Measurements from ENCODE around the gene SGCG. TPM values are rescaled to one million over a fixed set of nuclear protein-coding genes. Genes with fewer than 3 reads are reported as not detected.

Gene SGCG
- total RNA-seq, 1 experiment from 2014 or later: not detected

GRCh38 chr13:23161481-23161825 lies 19.3 kb upstream of the SGCG start:
- intact Hi-C loops (cut with micrococcal nuclease; ENCODE audit: unreplicated experiment): no loop called here
- H3K36me3 Mint-ChIP-seq (ENCODE audit: insufficient read depth, unreplicated experiment): no peaks in the 10 kb centered on the region
- no peak overlapping the region for H3K27ac Mint-ChIP-seq (ENCODE audit: unreplicated experiment)
- H3K4me3 Mint-ChIP-seq (ENCODE audit: low read depth, unreplicated experiment): no peak overlapping the region
- no peaks in the 10 kb centered on the region for H3K9me3 Mint-ChIP-seq (ENCODE audit: low read depth, unreplicated experiment)
- CTCF ChIA-PET: no interaction called here
- H3K27me3 Mint-ChIP-seq (ENCODE audit: unreplicated experiment): peaks cover 13% of the 10 kb centered on the region
- no TSS peak for BruUV-seq (replicated peaks)
- H3K4me1 Mint-ChIP-seq (ENCODE audit: low read depth, unreplicated experiment): no peaks in the 10 kb centered on the region
- no peak for TF ChIP-seq CTCF (IDR thresholded peaks at IDR 0.05; ENCODE audit: unreplicated experiment)
- no peak for DNase-seq

- Mint-ChIP-seq H3K4me3 (ENCODE audit: low read depth, unreplicated experiment) (no peak overlapping the region), H3K27ac (ENCODE audit: unreplicated experiment) (no peak overlapping the region), H3K9me3 (ENCODE audit: low read depth, unreplicated experiment) (no peaks in the 10 kb centered on the region), H3K4me1 (ENCODE audit: low read depth, unreplicated experiment) (no peaks in the 10 kb centered on the region), H3K36me3 (ENCODE audit: insufficient read depth, unreplicated experiment) (no peaks in the 10 kb centered on the region), H3K27me3 (ENCODE audit: unreplicated experiment) (peaks cover 12% of the 10 kb centered on the region)
- no peak for TF ChIP-seq CTCF (IDR thresholded peaks at IDR 0.05; ENCODE audit: unreplicated experiment)
- CTCF ChIA-PET: no interaction called here
- intact Hi-C loops (cut with micrococcal nuclease; ENCODE audit: unreplicated experiment): loop anchor here (5.0 kb wide), 2 partner anchors 141 to 374 kb away; no protein-coding TSS in a partner anchor
- BruUV-seq (replicated peaks): no TSS peak
- DNase-seq: no peak
Observed at GRCh38 chr13:23175920-23176319, 4.9 kb upstream of the SGCG start.

GRCh38 chr13:23182142-23182541 lies 1.4 kb downstream of the SGCG start:
- Mint-ChIP-seq H3K27ac (ENCODE audit: unreplicated experiment) (no peak overlapping the region), H3K4me1 (ENCODE audit: low read depth, unreplicated experiment) (no peaks in the 10 kb centered on the region), H3K4me3 (ENCODE audit: low read depth, unreplicated experiment) (no peak overlapping the region), H3K9me3 (ENCODE audit: low read depth, unreplicated experiment) (no peaks in the 10 kb centered on the region), H3K36me3 (ENCODE audit: insufficient read depth, unreplicated experiment) (no peaks in the 10 kb centered on the region), H3K27me3 (ENCODE audit: unreplicated experiment) (no peaks in the 10 kb centered on the region)
- BruUV-seq (replicated peaks): no TSS peak
- no peak for DNase-seq
- CTCF ChIA-PET: no interaction called here
- no peak for TF ChIP-seq CTCF (IDR thresholded peaks at IDR 0.05; ENCODE audit: unreplicated experiment)
- intact Hi-C loops (cut with micrococcal nuclease; ENCODE audit: unreplicated experiment): no loop called here

GRCh38 chr13:23183292-23183691 lies 2.5 kb downstream of the SGCG start:
- CTCF ChIA-PET: no interaction called here
- BruUV-seq (replicated peaks): no TSS peak
- H3K27me3 Mint-ChIP-seq (ENCODE audit: unreplicated experiment): no peaks in the 10 kb centered on the region
- no peak for DNase-seq
- intact Hi-C loops (cut with micrococcal nuclease; ENCODE audit: unreplicated experiment): no loop called here
- no peaks in the 10 kb centered on the region for H3K4me1 Mint-ChIP-seq (ENCODE audit: low read depth, unreplicated experiment)
- no peaks in the 10 kb centered on the region for H3K9me3 Mint-ChIP-seq (ENCODE audit: low read depth, unreplicated experiment)
- no peak for TF ChIP-seq CTCF (IDR thresholded peaks at IDR 0.05; ENCODE audit: unreplicated experiment)
- H3K27ac Mint-ChIP-seq (ENCODE audit: unreplicated experiment): no peak overlapping the region
- no peak overlapping the region for H3K4me3 Mint-ChIP-seq (ENCODE audit: low read depth, unreplicated experiment)
- H3K36me3 Mint-ChIP-seq (ENCODE audit: insufficient read depth, unreplicated experiment): no peaks in the 10 kb centered on the region

- Mint-ChIP-seq H3K4me1 (ENCODE audit: low read depth, unreplicated experiment) (no peaks in the 10 kb centered on the region), H3K27me3 (ENCODE audit: unreplicated experiment) (no peaks in the 10 kb centered on the region), H3K36me3 (ENCODE audit: insufficient read depth, unreplicated experiment) (no peaks in the 10 kb centered on the region), H3K27ac (ENCODE audit: unreplicated experiment) (no peak overlapping the region), H3K4me3 (ENCODE audit: low read depth, unreplicated experiment) (no peak overlapping the region), H3K9me3 (ENCODE audit: low read depth, unreplicated experiment) (no peaks in the 10 kb centered on the region)
- BruUV-seq (replicated peaks): no TSS peak
- CTCF ChIA-PET: no interaction called here
- no peak for DNase-seq
- intact Hi-C loops (cut with micrococcal nuclease; ENCODE audit: unreplicated experiment): no loop called here
- TF ChIP-seq CTCF (IDR thresholded peaks at IDR 0.05; ENCODE audit: unreplicated experiment): no peak
Observed at GRCh38 chr13:23185542-23185941, 4.8 kb downstream of the SGCG start.

Measured in Calu3 (cell line).